Astrocyte of the cerebellum (primary cell): ENCODE results near the gene RUBCN.
"Not testable (repeated sequence)": the region's sequence is repeated elsewhere in the genome, so short reads cannot be mapped to it uniquely, and the experiment has no call there.

ENCODE experiments used
- DNase-seq: peaks from one replicate; pipeline ENCODE4 v3.0.0-alpha.2; 2011; ENCODE audit warnings: low read depth
- H3K4me3 ChIP-seq: 2 replicates; pipeline ENCODE4 v1.5.1; 2011; ENCODE audit warnings: mild to moderate bottlenecking, low read depth, low read length, moderate library complexity
- CTCF ChIP-seq: IDR thresholded peaks from 2 replicates; pipeline ENCODE4 v1.5.1; 2012; ENCODE audit warnings: low read length, low read depth, moderate library complexity, mild to moderate bottlenecking; ENCODE audit errors: missing control alignments
- in situ Hi-C: cut with HindIII; loops from 2 replicates; pipeline ENCODE4 v1.10.0; 2017; ENCODE audit warnings: low sequenced_read_pairs

The RUBCN gene

GRCh38 chr3:197675951-197676350 lies 60.8 kb downstream of the RUBCN start:
- no peak for TF ChIP-seq CTCF
- no peak overlapping the region for H3K4me3 ChIP-seq
- in situ Hi-C loops: loop anchor here (10.0 kb wide), 1 partner anchor 81 kb away; no protein-coding TSS in a partner anchor
- no peak for DNase-seq

- no peak overlapping the region for H3K4me3 ChIP-seq
- no peak for TF ChIP-seq CTCF
- no peak for DNase-seq
- in situ Hi-C loops: loop anchor here (10.0 kb wide), 1 partner anchor 81 kb away; no protein-coding TSS in a partner anchor
These were observed 61.2 kb downstream of the RUBCN start for GRCh38 chr3:197675563-197675860.

- H3K4me3 ChIP-seq: no peak overlapping the region
- no peak for DNase-seq
- no peak for TF ChIP-seq CTCF
- in situ Hi-C loops: loop anchor here (10.0 kb wide), 1 partner anchor 80 kb away; no protein-coding TSS in a partner anchor
These were observed 61.8 kb downstream of the RUBCN start for GRCh38 chr3:197674741-197675562.

GRCh38 chr3:197673170-197673569 lies 63.5 kb downstream of the RUBCN start:
- in situ Hi-C loops: loop anchor here (10.0 kb wide), 1 partner anchor 78 kb away; no protein-coding TSS in a partner anchor
- no peak for TF ChIP-seq CTCF
- DNase-seq: no peak

GRCh38 chr3:197670361-197670760 lies 66.3 kb downstream of the RUBCN start:
- no peak overlapping the region for H3K4me3 ChIP-seq
- DNase-seq: no peak
- in situ Hi-C loops: loop anchor here (10.0 kb wide), 1 partner anchor 76 kb away; no protein-coding TSS in a partner anchor

More at GRCh38 chr3:197673170-197673569, 63.5 kb downstream of the RUBCN start:
- no peak overlapping the region for H3K4me3 ChIP-seq

GRCh38 chr3:197667968-197668367 lies 68.7 kb downstream of the RUBCN start:
- in situ Hi-C loops: no loop called here
- TF ChIP-seq CTCF: no peak
- H3K4me3 ChIP-seq: no peak overlapping the region
- no peak for DNase-seq

More at GRCh38 chr3:197670361-197670760, 66.3 kb downstream of the RUBCN start:
- no peak for TF ChIP-seq CTCF

- in situ Hi-C loops, DNase-seq, H3K4me3 ChIP-seq: not testable (repeated sequence)
These were observed 69.4 kb downstream of the RUBCN start for GRCh38 chr3:197667293-197667692.

- in situ Hi-C loops, H3K4me3 ChIP-seq, DNase-seq: not testable (repeated sequence)
These were observed 70.4 kb downstream of the RUBCN start for GRCh38 chr3:197666221-197666842.

GRCh38 chr3:197665549-197665948 lies 71.2 kb downstream of the RUBCN start:
- in situ Hi-C loops, DNase-seq, H3K4me3 ChIP-seq: not testable (repeated sequence)

GRCh38 chr3:197665142-197665491 lies 71.6 kb downstream of the RUBCN start:
- DNase-seq, in situ Hi-C loops: not testable (repeated sequence)
- peak overlapping the region; percentile 26 for H3K4me3 ChIP-seq
